DND-41 (cell line): ENCODE results near the gene CMSS1.

Experiments used
- ATAC-seq: fragments of 200-7000 bp; cut with Tn5 transposase; 3 replicates; pipeline ENCODE4 v1.9.1; 2021; ENCODE audit warnings: low read depth; ENCODE audit not compliant: insufficient read depth
- DNase-seq: peaks from one replicate; pipeline ENCODE4 v3.0.0-alpha.2; 2020
- H2AFZ ChIP-seq: 2 replicates; pipeline ENCODE4 v1.6.0; 2012; ENCODE audit warnings: low read depth, low read length
- H3K27ac ChIP-seq: 2 replicates; pipeline ENCODE4 v1.5.1; 2012; ENCODE audit warnings: low read length, inconsistent platforms
- H3K27me3 ChIP-seq: fragments of 200-600 bp; sonication (generic); 2 replicates; pipeline ENCODE4 v1.6.0; 2012; ENCODE audit warnings: low read length, mild to moderate bottlenecking, inconsistent platforms; ENCODE audit not compliant: insufficient read depth, poor library complexity
- H3K36me3 ChIP-seq: 2 replicates; pipeline ENCODE4 v1.5.1; 2012; ENCODE audit warnings: low read length, inconsistent platforms; ENCODE audit not compliant: insufficient read depth
- H3K4me1 ChIP-seq: 2 replicates; pipeline ENCODE4 v1.5.1; 2012; ENCODE audit warnings: mild to moderate bottlenecking, low read length; ENCODE audit not compliant: insufficient read depth
- H3K4me2 ChIP-seq: 2 replicates; pipeline ENCODE4 v1.6.0; 2012; ENCODE audit warnings: mild to moderate bottlenecking, moderate library complexity, low read length, inconsistent platforms; ENCODE audit not compliant: insufficient read depth
- H3K4me3 ChIP-seq, 2 experiments: fragments of 200-600 bp in 1 of 2; shearing (Covaris generic) in 1 of 2; 2 replicates each; pipeline ENCODE4 v1.5.1; 2012 to 2016; ENCODE audit warnings: inconsistent platforms in 2 of 2, low read length in 2 of 2, mild to moderate bottlenecking in 2 of 2, low read depth in 1 of 2, moderate library complexity in 1 of 2
- H3K79me2 ChIP-seq: 2 replicates; pipeline ENCODE4 v1.6.0; 2012; ENCODE audit warnings: low read length, inconsistent platforms; ENCODE audit not compliant: insufficient read depth
- H3K9ac ChIP-seq: 2 replicates; pipeline ENCODE4 v1.6.0; 2012; ENCODE audit warnings: low read depth, mild to moderate bottlenecking, inconsistent platforms, low read length, moderate library complexity
- H3K9me3 ChIP-seq: 2 replicates; pipeline ENCODE4 v1.5.1; 2012; ENCODE audit warnings: low read length, moderate library complexity, mild to moderate bottlenecking, inconsistent platforms; ENCODE audit not compliant: insufficient read depth, severe bottlenecking
- H4K20me1 ChIP-seq: 2 replicates; pipeline ENCODE4 v1.6.0; 2012; ENCODE audit warnings: low read length; ENCODE audit not compliant: insufficient read depth
- CTCF ChIP-seq: IDR thresholded peaks from 2 replicates; pipeline ENCODE4 v1.5.1; 2012; ENCODE audit warnings: borderline replicate concordance, low read length, moderate library complexity, mild to moderate bottlenecking; ENCODE audit not compliant: poor library complexity, severe bottlenecking; ENCODE audit errors: extremely low read depth
- EZH2 ChIP-seq: IDR thresholded peaks from 3 replicates; pipeline ENCODE4 v1.6.1; 2012; ENCODE audit warnings: borderline replicate concordance, low read depth, mild to moderate bottlenecking, moderate library complexity, low read length, inconsistent platforms; ENCODE audit not compliant: severe bottlenecking

The CMSS1 gene

GRCh38 chr3:99776516-99777209 is 41.0 kb upstream of the CMSS1 start:
- H3K36me3 ChIP-seq, result no peaks in the 10 kb centered on the region
- no peak for ATAC-seq
- H3K4me3 ChIP-seq, result no peak overlapping the region
- peaks cover 3% of the 10 kb centered on the region for H3K27me3 ChIP-seq
- H3K27ac ChIP-seq, result no peak overlapping the region
- no peaks in the 10 kb centered on the region for H4K20me1 ChIP-seq
- TF ChIP-seq CTCF, result no peak
- no peak for TF ChIP-seq EZH2
- H2AFZ ChIP-seq, result no peak overlapping the region
- no peaks in the 10 kb centered on the region for H3K9me3 ChIP-seq
- H3K4me2 ChIP-seq, result no peak overlapping the region
- no peak for DNase-seq
- no peak overlapping the region for H3K9ac ChIP-seq
- H3K4me1 ChIP-seq, result no peaks in the 10 kb centered on the region
- no peaks in the 10 kb centered on the region for H3K79me2 ChIP-seq

GRCh38 chr3:99777210-99777549 is 40.5 kb upstream of the CMSS1 start:
- no peak overlapping the region for H2AFZ ChIP-seq
- ATAC-seq (no peak), DNase-seq (no peak)
- H3K27ac ChIP-seq, result no peak overlapping the region
- H3K79me2 ChIP-seq, result no peaks in the 10 kb centered on the region
- peaks cover 4% of the 10 kb centered on the region for H3K27me3 ChIP-seq
- no peaks in the 10 kb centered on the region for H3K4me1 ChIP-seq
- no peak overlapping the region for H3K9ac ChIP-seq
- no peak overlapping the region for H3K4me2 ChIP-seq
- H3K36me3 ChIP-seq, result no peaks in the 10 kb centered on the region
- no peaks in the 10 kb centered on the region for H4K20me1 ChIP-seq
- no peaks in the 10 kb centered on the region for H3K9me3 ChIP-seq
- no peak overlapping the region for H3K4me3 ChIP-seq
- no peak for TF ChIP-seq CTCF
- TF ChIP-seq EZH2, result no peak

- no peaks in the 10 kb centered on the region for H3K4me1 ChIP-seq
- no peak overlapping the region for H3K27ac ChIP-seq
- TF ChIP-seq EZH2 (no peak), CTCF (no peak)
- no peak overlapping the region for H3K4me2 ChIP-seq
- ATAC-seq (no peak), DNase-seq (no peak)
- no peak overlapping the region for H3K4me3 ChIP-seq
- no peak overlapping the region for H2AFZ ChIP-seq
- H3K9ac ChIP-seq, result no peak overlapping the region
- H3K9me3 ChIP-seq, result no peaks in the 10 kb centered on the region
- H3K79me2 ChIP-seq, result no peaks in the 10 kb centered on the region
- H4K20me1 ChIP-seq, result no peaks in the 10 kb centered on the region
- H3K36me3 ChIP-seq, result no peaks in the 10 kb centered on the region
- H3K27me3 ChIP-seq, result peaks cover 4% of the 10 kb centered on the region
Measured at GRCh38 chr3:99777708-99778107, 40.0 kb upstream of the CMSS1 start.
